Testis (tissue), 2 donors: ENCODE results near the gene CSF3R.

Experiments
- CTCF ChIP-seq, 3 experiments: fragments of 450-650 bp in 2 of 3; fragments of 200-600 bp in 1 of 3; sonication (generic) in 1 of 3; IDR thresholded peaks; one replicate each; pipeline ENCODE4 v1.5.1; 2016 to 2019; ENCODE audit warnings: antibody characterized with exemption in 3 of 3, mild to moderate bottlenecking in 2 of 3, moderate library complexity in 1 of 3
- POLR2A ChIP-seq: fragments of 450-650 bp; IDR thresholded peaks from one replicate; pipeline ENCODE4 v1.6.1; 2017; ENCODE audit warnings: antibody characterized with exemption, mild to moderate bottlenecking, moderate library complexity

GRCh38 chr1:36476945-36477344, 5.8 kb downstream of the CSF3R start:
- TF ChIP-seq CTCF (IDR thresholded peaks at IDR 0.05) (no peak), POLR2A (no peak)
